Measurements from ENCODE around the gene ASCC2. TPM values are rescaled to one million over a fixed set of nuclear protein-coding genes. Genes with fewer than 3 reads are reported as not detected.

The ASCC2 gene, protein sequence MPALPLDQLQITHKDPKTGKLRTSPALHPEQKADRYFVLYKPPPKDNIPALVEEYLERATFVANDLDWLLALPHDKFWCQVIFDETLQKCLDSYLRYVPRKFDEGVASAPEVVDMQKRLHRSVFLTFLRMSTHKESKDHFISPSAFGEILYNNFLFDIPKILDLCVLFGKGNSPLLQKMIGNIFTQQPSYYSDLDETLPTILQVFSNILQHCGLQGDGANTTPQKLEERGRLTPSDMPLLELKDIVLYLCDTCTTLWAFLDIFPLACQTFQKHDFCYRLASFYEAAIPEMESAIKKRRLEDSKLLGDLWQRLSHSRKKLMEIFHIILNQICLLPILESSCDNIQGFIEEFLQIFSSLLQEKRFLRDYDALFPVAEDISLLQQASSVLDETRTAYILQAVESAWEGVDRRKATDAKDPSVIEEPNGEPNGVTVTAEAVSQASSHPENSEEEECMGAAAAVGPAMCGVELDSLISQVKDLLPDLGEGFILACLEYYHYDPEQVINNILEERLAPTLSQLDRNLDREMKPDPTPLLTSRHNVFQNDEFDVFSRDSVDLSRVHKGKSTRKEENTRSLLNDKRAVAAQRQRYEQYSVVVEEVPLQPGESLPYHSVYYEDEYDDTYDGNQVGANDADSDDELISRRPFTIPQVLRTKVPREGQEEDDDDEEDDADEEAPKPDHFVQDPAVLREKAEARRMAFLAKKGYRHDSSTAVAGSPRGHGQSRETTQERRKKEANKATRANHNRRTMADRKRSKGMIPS
- total RNA-seq (2014; rRNA removed; shearing (Covaris generic)) (30.5 and 32.4 TPM in 2 replicates), polyA plus RNA-seq (2016; fragmentation: Nextera tagmentation; extraction: Ambion mirVana) (31.3 and 34.6 TPM in 2 replicates)
- long read RNA-seq, transcript ASCC2-201 (20 exons, 2,793 nt), result major isoform, 6 of 20 reads
- long read RNA-seq, partial matches to known transcripts, result 7 of 20 reads
- long read RNA-seq, other reads (novel, unspliced or antisense), result 5 of 20 reads

DNA sequence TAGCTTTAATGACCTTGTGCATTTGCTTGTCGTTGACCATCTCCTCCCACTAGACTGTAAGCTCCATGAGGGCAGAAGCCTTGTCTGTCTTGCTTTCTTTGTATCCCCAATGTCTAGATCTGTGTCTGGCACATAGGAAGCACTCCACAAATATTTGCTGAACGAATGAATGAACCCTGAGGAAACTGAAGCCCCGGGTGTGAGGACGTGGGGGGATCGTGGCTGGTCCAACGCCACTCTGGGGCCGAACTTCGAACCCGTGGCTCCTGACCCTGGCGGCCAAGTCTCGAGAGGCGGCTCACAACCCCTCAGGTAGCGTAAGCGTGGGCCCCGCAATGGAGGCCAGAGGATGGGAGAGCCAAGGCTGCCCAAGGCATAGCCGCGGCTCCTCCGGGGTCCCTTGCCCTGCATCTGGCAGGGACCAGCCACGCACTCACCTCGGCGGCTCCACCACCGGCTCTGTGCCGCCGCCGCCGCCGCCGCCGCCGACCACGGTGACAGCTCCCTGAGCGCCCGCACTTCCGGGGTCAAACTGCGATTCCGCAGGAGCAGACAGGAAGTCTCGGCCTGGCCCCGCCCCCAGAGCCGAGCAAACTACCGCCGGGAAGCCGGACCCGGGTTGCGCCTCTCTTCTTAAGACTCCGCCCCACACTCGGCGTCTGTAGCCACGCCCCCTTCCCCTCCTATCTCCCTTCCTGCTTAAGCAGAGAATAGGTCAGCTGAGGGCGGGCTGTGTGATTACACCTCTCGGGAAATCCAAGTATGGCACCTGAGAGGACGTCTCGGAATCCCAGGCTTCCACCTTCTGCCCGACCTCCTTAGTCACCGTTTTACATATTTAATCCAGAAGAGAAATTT lies at the start of gene ASCC2:
TSS of gene ASCC2 (minus strand) at position 534 of the 858 bp plus-strand sequence. CDS start 5,949 bp downstream, outside the sequence.
- no peaks in the 10 kb centered on the region for H3F3A ChIP-seq (replicated peaks; ENCODE audit: low read depth)
- no peaks in the 10 kb centered on the region for H3K27me3 ChIP-seq (ENCODE audit: insufficient read depth)
- no peaks in the 10 kb centered on the region for H3K36me3 ChIP-seq (ENCODE audit: insufficient read depth)
- Mint-ChIP-seq H3K36me3 (ENCODE audit: low read depth) (no peaks in the 10 kb centered on the region; the same call in 2 of the 3 replicates), H3K9me3 (no peaks in the 10 kb centered on the region; the same call in 2 of the 3 replicates), H3K4me1 (peaks cover 9% of the 10 kb centered on the region), H3K27ac (peak within 1 kb of the TSS; percentile 97), H3K27me3 (ENCODE audit: insufficient read depth, low read depth, poor library complexity) (no peaks in the 10 kb centered on the region), H3K4me3 (peak within 1 kb of the TSS; percentile 92)
- peak within 1 kb of the TSS; percentile 95 for H2AFZ ChIP-seq
- H3K4me1 ChIP-seq (ENCODE audit: insufficient read depth), result peaks cover 11% of the 10 kb centered on the region; the same call in 1 of the 2 replicates
- H3K9me2 ChIP-seq (ENCODE audit: insufficient read depth), result no peaks in the 10 kb centered on the region
- H3K4me2 ChIP-seq, result peak within 1 kb of the TSS; percentile 99
- no peak within 1 kb of the TSS for H3K27ac ChIP-seq (ENCODE audit: low read depth)
- TF ChIP-seq, protein P1, sequence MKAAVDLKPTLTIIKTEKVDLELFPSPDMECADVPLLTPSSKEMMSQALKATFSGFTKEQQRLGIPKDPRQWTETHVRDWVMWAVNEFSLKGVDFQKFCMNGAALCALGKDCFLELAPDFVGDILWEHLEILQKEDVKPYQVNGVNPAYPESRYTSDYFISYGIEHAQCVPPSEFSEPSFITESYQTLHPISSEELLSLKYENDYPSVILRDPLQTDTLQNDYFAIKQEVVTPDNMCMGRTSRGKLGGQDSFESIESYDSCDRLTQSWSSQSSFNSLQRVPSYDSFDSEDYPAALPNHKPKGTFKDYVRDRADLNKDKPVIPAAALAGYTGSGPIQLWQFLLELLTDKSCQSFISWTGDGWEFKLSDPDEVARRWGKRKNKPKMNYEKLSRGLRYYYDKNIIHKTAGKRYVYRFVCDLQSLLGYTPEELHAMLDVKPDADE (IDR thresholded peaks at IDR 0.05), result peak; percentile 70; the same call in 1 of the 2 replicates
- TF ChIP-seq POLR2AphosphoS5 (IDR thresholded peaks at IDR 0.05; ENCODE audit: low read depth) (peak; percentile 86), ZNF331 (CRISPR knock-in tag; IDR thresholded peaks at IDR 0.05; ENCODE audit: low read depth) (no peak), EZH2 (IDR thresholded peaks at IDR 0.05; ENCODE audit: low read depth, unreplicated experiment) (no peak)
- no peaks in the 10 kb centered on the region; the same call in 1 of the 2 replicates for H4K20me1 ChIP-seq (replicated peaks; ENCODE audit: insufficient read depth)
- peak; percentile 96 for ATAC-seq
- DNase-seq (ENCODE audit: low spot score), result peak; percentile 100
- peak within 1 kb of the TSS; percentile 93 for H3K4me3 ChIP-seq
- H3K79me2 ChIP-seq (replicated peaks; ENCODE audit: insufficient read depth), result peaks cover 14% of the 10 kb centered on the region

GRCh38 chr22:29887358-29887757 lies 49.3 kb upstream of the ASCC2 start:
- peaks cover 7% of the 10 kb centered on the region; the same call in 2 of the 3 replicates for H3K4me1 Mint-ChIP-seq
- Histone ChIP-seq H3K4me2 (no peak overlapping the region), H3K36me3 (ENCODE audit: insufficient read depth) (no peaks in the 10 kb centered on the region), H3K9me2 (ENCODE audit: insufficient read depth) (no peaks in the 10 kb centered on the region), H4K20me1 (replicated peaks; ENCODE audit: insufficient read depth) (peaks cover 21% of the 10 kb centered on the region), H3K79me2 (replicated peaks; ENCODE audit: insufficient read depth) (peaks cover 88% of the 10 kb centered on the region), H3F3A (replicated peaks; ENCODE audit: low read depth) (no peaks in the 10 kb centered on the region), H3K4me1 (ENCODE audit: insufficient read depth) (peaks cover 20% of the 10 kb centered on the region), H3K27me3 (ENCODE audit: insufficient read depth) (no peaks in the 10 kb centered on the region), H3K27ac (ENCODE audit: low read depth) (no peak overlapping the region), H3K4me3 (no peak overlapping the region), H2AFZ (no peak overlapping the region)
- no peak overlapping the region for H3K27ac Mint-ChIP-seq
- no peak for TF ChIP-seq ZNF114 (CRISPR knock-in tag; IDR thresholded peaks at IDR 0.05)
- TF ChIP-seq NANOG (IDR thresholded peaks at IDR 0.05; ENCODE audit: borderline replicate concordance), result no peak
- TF ChIP-seq EZH2phosphoT487 (IDR thresholded peaks at IDR 0.05; ENCODE audit: unreplicated experiment), result no peak
- TF ChIP-seq ZNF462 (CRISPR knock-in tag; IDR thresholded peaks at IDR 0.05), result no peak
- H3K9me3 Mint-ChIP-seq, result no peaks in the 10 kb centered on the region
- no peak for DNase-seq (ENCODE audit: low spot score)
- H3K36me3 Mint-ChIP-seq (ENCODE audit: low read depth), result no peaks in the 10 kb centered on the region
- no peak overlapping the region for H3K4me3 Mint-ChIP-seq
- no peak for ATAC-seq
- H3K27me3 Mint-ChIP-seq (ENCODE audit: insufficient read depth, low read depth, poor library complexity), result peaks cover 1% of the 10 kb centered on the region
